ENCODE measurements around the gene AKR1B15.

AKR1B15 gene

GRCh38 chr7:134622303-134622995 lies 73.5 kb downstream of the AKR1B15 start:
- Mint-ChIP-seq H3K4me3 (no peak overlapping the region), H3K9me3 (no peaks in the 10 kb centered on the region), H3K4me1 (ENCODE audit: low read depth) (peaks cover 15% of the 10 kb centered on the region), H3K36me3 (ENCODE audit: low read depth) (no peaks in the 10 kb centered on the region), H3K27ac (no peak overlapping the region), H3K27me3 (peaks cover 7% of the 10 kb centered on the region)
- intact Hi-C loops (cut with micrococcal nuclease) = no loop called here

GRCh38 chr7:134623193-134623592 lies 74.3 kb downstream of the AKR1B15 start:
- H3K4me1 Mint-ChIP-seq (ENCODE audit: low read depth) = peaks cover 19% of the 10 kb centered on the region
- H3K9me3 Mint-ChIP-seq = no peaks in the 10 kb centered on the region
- peaks cover 7% of the 10 kb centered on the region for H3K27me3 Mint-ChIP-seq
- H3K4me3 Mint-ChIP-seq = no peak overlapping the region
- no peak overlapping the region for H3K27ac Mint-ChIP-seq
- intact Hi-C loops (cut with micrococcal nuclease) = no loop called here
- no peaks in the 10 kb centered on the region for H3K36me3 Mint-ChIP-seq (ENCODE audit: low read depth)

DNA sequence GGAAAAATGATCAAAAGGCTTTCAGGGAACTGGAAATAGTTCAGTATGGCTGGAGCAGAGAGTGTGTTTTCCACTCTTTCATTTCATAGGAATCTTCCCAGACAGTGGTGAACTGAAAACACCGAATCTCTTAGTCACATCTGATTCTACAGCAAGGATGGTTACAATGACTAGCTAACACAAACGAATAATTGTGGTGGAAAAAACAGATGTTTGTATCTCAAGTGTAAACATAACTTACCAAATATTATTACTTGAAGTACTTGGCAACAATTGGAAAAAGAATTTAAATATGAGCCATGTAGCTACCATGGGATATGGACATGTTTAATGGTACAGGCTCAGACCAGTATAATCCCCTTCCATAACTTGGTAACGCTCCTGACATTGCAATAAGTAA lies 76.6 kb downstream of the AKR1B15 start:
- Mint-ChIP-seq H3K4me1 (ENCODE audit: low read depth) (peaks cover 17% of the 10 kb centered on the region), H3K9me3 (no peaks in the 10 kb centered on the region), H3K36me3 (ENCODE audit: low read depth) (no peaks in the 10 kb centered on the region), H3K4me3 (no peak overlapping the region), H3K27ac (no peak overlapping the region), H3K27me3 (peaks cover 7% of the 10 kb centered on the region)
- intact Hi-C loops (cut with micrococcal nuclease) = loop anchor here (5.0 kb wide), 1 partner anchor 317 kb away; no protein-coding TSS in a partner anchor

DNA sequence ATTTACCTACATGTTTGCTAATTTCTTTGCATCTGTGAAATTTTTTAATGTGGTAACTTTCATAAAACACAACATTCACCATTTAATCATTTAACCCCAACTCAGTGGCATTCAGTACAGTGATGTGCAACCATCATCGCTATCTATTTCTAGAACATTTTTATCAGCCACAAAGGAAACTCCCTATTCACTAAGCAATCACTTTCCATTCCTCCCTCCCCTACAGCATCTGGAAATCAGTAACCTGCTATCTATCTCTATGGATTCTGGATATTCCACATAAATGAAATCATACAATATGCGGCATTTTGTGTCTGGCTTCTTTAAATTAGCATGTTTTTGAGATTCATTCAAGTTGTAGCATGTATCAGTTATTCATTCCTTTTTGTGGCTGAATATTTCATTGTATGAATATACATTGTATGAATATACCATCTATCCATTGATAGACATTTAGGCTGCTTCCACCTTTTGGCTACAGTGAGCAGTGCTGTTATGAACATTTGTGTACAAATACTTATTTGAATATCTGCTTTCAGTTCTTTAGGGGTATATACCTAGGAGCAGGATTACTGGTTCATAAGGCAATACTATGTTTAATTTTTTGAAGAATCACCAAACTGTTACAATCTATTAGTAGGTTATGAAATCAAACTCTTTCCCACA lies 78.3 kb downstream of the AKR1B15 start:
- peaks cover 7% of the 10 kb centered on the region for H3K27me3 Mint-ChIP-seq
- no peaks in the 10 kb centered on the region for H3K36me3 Mint-ChIP-seq (ENCODE audit: low read depth)
- no peak overlapping the region for H3K27ac Mint-ChIP-seq
- no peaks in the 10 kb centered on the region for H3K9me3 Mint-ChIP-seq
- peaks cover 18% of the 10 kb centered on the region for H3K4me1 Mint-ChIP-seq (ENCODE audit: low read depth)
- no peak overlapping the region for H3K4me3 Mint-ChIP-seq
- intact Hi-C loops (cut with micrococcal nuclease) = loop anchor here (5.0 kb wide), 1 partner anchor 315 kb away; no protein-coding TSS in a partner anchor

GRCh38 chr7:134627775-134628153 lies 78.9 kb downstream of the AKR1B15 start:
- intact Hi-C loops (cut with micrococcal nuclease) = loop anchor here (5.0 kb wide), 1 partner anchor 315 kb away; no protein-coding TSS in a partner anchor
- peak overlapping the region; percentile 74 for H3K27ac Mint-ChIP-seq
- H3K9me3 Mint-ChIP-seq = no peaks in the 10 kb centered on the region
- H3K4me1 Mint-ChIP-seq (ENCODE audit: low read depth) = peaks cover 18% of the 10 kb centered on the region
- peaks cover 7% of the 10 kb centered on the region for H3K27me3 Mint-ChIP-seq
- no peak overlapping the region for H3K4me3 Mint-ChIP-seq
- H3K36me3 Mint-ChIP-seq (ENCODE audit: low read depth) = no peaks in the 10 kb centered on the region

DNA sequence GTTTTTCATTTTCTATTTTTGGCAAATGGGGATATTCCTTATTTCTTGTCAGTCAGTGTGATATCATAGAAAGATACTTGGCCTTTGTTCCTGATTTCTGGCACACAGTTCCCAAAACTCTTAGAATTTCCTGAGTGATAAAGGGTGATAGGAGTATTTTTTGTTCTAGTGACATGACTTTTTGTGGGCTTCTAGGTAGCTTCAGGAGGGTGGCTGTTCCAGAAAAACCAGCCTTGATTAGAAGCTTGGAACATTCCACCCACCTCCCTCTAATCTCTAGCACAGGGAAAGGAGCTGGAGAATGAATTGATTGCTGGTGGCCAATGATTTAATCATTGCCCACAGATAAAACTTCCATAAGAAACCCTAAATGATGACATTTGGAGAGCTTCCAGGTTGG lies 80.5 kb downstream of the AKR1B15 start:
- peaks cover 29% of the 10 kb centered on the region for H3K4me1 Mint-ChIP-seq (ENCODE audit: low read depth)
- no peak overlapping the region for H3K27ac Mint-ChIP-seq
- no peaks in the 10 kb centered on the region for H3K9me3 Mint-ChIP-seq
- peaks cover 7% of the 10 kb centered on the region for H3K27me3 Mint-ChIP-seq
- H3K36me3 Mint-ChIP-seq (ENCODE audit: low read depth) = no peaks in the 10 kb centered on the region
- H3K4me3 Mint-ChIP-seq = no peak overlapping the region
- intact Hi-C loops (cut with micrococcal nuclease) = loop anchor here (5.0 kb wide), 1 partner anchor 313 kb away; no protein-coding TSS in a partner anchor
